Activated T-cell treated with anti-CD3 and anti-CD28 coated beads, Interleukin-2, amount 50 U/mL, for 1 hour (primary cell): Measurements from ENCODE around the gene FSHR.

Source experiments
- DNase-seq: peaks from one replicate; pipeline ENCODE4 v3.0.0-alpha.2; 2020

Gene FSHR

DNA sequence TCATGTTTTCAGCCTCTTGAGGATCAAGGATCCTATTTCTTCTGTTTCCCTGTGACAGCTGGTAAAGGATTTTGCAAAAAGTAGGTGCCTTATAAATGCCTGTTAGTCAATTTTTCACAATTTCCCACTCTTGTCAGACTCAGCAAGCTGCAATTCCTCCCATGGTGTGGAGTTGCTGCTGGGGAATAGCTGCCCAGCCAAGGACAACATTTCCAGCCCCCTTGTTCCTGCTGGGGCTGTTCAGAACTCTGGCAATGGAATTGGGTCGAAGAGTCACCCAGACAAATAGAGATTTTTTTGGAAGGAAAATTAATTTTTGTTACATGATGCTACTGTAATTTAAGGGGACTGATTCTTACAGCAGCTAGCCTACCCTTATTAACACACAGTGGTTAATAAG is 43.7 kb downstream of the FSHR start:
- DNase-seq, result no peak

DNA sequence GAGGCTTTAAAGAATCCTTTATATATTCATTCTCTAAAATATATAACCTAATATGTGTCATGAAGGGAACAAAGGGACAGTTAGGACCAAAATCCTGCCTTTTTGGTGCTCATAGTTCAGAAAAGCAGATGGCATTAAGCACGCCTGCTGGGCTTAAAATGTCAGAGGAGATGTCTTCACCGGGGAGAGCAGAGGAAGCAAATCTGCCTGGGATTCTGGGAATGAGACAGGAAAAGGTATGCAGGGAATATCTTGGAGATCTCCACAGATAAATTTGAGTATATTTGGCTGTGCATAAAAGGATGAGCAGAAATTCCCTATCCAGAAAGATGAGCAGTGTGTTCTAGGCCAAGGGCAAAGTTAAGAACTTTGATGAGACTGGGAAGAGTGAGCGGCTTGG is 45.5 kb downstream of the FSHR start:
- no peak for DNase-seq

DNA sequence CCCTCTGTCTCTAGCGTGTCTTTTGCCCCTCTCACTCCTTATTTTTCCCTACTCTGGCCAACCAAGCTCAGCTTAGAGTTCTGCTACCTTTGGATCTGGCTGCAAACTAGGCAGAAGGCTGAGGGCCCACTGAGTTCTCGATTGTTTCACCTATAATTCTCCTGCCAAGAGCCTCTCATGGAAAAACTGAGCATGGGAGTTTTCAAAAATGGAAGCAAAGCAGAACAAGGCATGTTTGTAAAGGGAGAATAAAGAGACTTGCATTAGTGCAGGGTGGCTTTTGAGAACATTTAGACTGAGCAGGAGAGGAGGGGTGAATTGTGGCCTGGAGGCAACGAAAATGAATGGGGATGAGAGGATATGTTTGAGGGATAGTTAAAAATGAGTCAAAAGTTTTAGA is 45.9 kb downstream of the FSHR start:
- no peak for DNase-seq

DNA sequence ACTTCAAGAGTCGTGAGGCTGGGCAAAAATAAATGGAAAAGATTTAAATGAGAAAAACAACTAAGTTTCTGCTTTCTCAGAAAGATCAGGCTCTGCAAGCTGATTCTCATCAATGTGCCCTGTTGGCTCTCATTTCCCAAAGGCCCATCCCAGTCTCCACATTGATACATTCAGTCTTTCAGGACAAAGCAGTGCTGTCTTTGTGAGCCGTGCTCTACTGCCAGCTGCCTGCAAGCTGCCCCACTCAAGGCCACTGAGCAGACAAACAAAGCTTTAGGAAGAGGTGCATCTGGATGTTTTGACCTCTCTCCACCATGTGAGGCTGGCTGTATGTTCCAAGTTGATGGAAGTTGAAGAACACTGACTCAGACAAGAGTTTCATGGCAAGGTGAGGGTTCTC is 48.8 kb downstream of the FSHR start:
- no peak for DNase-seq

DNA sequence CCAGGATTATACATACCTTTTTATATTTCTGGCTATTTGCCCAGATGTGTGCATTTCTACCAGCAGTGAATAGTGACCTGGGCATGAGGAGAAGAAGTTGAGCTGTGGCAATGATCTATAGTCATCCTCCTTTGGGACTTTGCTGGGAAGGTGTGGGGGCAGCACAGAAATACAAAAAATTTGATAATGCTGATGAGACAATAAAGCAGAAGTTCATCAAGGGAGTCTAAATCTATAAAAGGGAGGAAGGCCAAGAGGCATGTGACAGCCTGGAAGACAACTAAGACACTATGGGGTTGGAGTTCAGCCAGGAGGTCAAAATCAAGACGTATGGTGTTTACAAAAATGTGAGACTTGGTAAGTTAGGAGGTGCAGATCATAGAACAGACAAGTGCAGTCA is 52.2 kb downstream of the FSHR start:
- DNase-seq, result no peak

DNA sequence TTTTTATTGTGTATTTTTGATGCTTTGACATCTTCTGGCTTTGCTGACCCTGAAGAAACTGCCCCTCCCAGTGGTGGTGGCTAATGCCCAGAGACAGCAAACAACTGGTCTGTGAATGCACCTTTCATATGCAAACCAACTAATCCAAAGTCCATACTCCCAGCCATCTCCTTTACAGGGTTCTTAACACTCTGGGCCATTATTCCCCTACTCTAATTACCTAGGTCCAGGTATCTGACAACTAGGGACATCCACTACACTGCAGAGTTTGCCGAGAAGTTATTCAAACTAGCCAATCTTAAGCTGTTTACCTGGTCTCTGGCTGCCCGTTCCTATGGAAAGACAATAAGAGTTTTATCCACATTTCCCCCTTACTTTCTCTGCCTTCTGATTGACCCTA is 73.6 kb downstream of the FSHR start:
- no peak for DNase-seq

DNA sequence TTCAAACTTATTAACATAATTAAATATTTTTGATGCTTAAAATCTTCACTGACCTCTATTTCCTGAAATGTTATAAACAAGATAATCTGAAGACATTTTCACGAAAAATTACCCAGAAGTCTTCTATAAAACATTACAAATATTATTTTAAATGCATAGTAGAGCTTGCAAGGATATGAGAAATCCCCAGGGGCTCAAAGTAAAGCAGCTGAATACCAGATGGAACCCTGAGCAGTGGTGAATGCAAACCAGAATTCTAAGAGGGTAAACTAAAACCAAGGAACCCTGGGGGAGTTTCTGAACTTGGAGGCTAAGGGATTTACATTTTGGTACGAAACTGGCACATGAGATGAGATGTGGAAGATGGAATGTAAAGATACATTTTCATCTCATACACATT is 83.6 kb downstream of the FSHR start:
- DNase-seq, result no peak

DNA sequence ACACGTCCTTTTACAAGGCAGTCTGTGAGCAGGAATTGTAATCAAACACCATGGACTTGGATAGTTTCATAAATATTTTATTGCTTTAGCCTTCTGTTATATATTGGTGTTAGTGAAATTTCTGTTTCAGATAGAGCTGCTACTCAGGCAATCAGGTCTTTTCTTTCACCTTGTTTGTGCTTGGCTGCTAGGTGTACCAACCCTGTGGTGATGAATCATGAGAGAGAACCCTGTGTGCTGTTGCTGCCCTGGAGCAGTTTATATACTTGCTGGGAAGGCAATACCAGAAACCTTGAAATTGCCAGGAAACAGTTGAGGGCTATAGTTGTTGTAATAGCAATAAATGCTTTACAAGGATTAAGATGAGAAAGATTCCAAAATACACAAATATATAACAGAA is 84.5 kb downstream of the FSHR start:
- no peak for DNase-seq

DNA sequence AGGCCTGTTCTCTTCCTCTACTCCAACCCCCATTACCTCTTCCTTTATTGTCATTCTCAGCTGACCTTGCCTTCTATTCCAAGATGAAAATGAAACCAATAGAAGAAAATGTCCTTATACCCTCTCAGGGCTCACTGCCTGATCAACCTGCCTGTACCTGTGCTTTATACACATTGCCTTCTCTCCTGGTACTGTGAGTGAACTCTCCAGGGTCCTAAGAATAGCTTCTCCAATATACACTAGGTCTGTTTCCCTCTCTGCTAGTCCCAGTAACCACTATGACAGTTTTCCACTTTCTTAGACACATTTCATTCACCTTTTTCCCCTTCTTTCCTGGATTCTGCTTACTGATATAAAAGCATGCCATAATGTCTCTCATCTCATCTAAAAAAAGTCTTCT is 85.7 kb downstream of the FSHR start:
- DNase-seq, result no peak

DNA sequence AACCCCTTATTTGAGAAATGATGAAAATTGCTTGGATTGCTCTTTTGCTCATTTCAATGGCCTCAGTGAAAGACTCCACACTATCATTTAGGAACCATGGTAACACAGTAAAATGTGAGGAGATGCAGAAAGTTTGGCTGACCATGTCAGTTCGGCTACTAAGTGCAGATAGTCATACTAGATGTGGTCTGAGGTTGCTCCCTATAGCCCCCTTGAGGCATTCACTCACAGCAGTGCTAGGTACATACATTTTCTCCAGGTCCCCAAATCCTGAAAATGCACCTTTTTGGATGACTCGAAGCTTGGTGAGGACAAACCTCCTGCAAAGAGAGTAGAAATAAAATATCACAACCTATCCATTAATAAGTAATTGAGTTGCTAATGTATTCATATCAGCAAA is 86.3 kb downstream of the FSHR start:
- DNase-seq, result no peak

DNA sequence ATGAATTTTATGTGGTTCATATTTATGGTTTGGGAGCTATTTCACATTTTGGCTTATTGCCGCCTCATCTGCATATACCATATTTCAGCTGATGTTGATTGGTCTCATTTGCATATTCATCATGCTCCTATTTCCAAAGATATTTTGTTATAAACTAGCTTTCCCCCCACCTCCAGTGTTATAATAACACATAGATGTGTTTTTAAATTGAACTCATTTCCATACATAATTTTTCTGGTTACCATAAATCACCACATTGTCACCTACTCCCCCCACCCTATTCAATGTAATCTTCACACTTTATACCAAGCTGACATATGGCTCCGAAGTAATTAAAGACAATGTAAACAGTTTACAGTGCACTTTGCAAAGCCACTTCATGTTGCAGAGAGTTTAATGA is 101.2 kb downstream of the FSHR start:
- no peak for DNase-seq

DNA sequence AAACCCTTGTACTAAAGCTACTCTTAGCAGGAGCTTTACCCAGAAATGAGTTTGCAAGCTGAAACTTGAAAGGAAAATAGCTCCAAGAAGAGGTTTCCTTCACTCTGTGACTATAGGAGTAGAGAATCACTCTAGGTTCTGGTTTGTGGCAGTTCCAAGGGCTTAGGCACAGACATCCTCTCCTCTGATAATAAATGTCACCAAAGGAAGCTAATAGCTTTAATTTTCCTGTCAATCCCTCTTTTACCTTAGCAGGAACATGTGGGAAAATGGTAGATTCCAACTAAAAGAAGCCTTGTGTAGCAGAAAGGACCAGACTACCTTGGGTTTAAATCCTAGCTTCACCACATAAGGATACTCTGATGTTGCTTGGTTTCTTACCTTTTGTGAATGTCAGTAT is 104.0 kb downstream of the FSHR start:
- no peak for DNase-seq

DNA sequence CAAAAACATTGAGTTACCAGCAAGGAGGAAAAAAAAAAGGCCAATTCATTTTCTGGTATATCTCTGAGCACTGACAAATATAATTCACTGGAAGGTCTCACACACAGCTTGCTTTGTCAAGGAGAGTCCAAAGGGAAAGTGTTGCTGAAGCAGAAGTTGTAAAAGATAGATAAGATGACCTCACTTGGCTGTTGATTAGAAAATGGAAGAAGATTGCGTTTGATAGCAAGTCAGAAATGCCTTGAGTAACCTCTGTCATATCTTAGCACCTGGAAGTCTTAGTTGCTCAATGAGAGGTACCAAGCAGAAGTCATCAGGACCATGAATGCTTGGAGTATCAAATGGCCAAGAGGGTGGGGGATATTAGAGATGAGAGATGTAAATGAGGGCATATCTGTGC is 105.2 kb downstream of the FSHR start:
- DNase-seq, result no peak

DNA sequence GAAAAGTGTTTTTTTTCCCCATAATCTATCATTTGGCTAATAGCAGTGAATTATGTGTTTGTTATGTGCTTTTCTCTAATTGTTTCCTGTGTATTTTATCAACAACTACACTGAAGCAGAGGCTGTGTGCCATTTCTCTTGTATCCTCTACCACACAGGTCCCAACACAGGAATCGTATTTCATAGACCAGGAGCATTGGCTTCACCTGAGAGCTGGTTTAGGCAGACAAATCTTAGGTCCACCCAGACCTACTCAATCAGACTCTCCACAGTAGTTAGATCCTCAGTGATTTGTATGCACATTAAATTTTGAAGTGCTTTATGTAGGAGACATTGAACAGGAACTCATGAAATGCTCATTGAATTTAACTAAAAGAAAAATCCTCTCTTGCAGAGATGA is 109.2 kb downstream of the FSHR start:
- no peak for DNase-seq

DNA sequence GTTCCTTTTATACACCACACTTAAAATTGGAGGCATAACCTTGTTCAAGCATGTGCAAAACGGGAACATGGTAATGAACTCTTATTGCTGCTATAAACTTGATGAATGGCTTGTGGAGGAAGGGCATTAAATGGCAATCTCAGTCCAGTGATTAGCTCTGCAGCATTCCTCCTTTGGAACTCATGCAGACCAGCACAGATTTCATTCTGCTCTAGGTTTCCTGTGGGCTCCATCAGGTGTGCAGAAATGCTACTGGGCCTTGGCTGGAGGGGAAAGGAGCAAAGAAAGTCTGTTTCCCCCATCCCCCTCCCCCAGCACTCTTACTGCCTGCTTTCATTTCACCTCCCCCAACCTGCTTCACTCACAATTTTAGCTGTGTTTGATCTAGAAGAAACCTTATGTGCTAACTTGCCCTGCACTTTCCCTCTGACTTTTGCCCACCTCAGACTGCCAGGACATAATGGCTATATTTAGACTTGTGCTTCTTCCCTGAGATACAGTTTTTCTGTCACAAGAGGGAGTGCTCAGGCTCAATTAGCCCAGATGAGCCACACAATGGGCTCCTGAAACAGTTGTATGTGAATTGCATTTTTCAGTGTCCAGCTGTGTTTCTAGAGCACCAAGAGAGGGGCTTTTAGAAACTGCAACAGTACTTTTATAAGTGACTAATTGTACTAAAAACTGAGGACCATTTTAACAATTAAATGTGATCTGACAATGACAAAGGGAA is 109.8 kb downstream of the FSHR start:
- no peak for DNase-seq

DNA sequence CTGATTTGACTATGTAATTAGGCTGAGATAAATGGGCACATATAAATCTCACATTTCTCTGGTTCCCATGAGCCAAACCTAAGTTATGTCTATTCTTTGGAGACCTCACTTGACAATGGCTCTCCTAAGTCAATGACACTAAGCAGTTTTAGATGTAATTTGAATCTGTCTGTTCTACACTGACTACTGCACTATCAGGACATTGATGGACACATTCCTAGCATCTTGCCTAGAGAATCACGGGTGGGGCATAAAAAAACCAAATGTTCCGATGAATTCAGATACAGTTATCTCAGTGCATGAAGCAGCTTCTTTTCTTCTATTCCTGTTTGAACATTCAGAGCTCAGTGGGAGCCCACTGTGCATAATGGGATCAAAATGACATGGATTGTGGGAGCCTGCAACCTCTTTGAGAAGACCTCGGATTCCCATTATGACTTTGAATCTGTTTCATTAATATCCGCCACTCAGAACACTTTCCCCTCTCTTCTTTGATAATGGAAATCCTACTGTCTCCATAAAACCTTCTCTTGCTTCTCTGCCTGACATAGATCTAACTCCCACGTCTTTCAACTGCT is 110.8 kb downstream of the FSHR start:
- no peak for DNase-seq

DNA sequence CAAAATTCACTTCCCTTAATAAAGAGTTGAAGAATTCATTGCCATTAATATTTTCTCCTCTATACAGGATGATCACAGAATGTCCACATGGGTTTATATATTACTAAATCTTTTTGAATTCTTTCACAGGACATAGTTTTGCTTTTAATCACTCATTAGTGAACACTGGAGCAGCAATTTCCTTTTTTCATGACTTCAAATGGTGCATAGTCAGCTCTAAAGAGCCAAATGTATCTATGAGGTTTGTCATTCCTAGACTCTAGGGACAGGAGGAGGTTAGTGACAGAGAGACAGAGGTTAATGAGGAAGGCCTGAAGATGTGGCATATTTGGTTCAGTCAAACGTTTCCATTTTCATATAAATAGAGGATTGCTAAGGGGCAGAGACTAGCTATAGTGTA is 111.8 kb downstream of the FSHR start:
- DNase-seq, result no peak

DNA sequence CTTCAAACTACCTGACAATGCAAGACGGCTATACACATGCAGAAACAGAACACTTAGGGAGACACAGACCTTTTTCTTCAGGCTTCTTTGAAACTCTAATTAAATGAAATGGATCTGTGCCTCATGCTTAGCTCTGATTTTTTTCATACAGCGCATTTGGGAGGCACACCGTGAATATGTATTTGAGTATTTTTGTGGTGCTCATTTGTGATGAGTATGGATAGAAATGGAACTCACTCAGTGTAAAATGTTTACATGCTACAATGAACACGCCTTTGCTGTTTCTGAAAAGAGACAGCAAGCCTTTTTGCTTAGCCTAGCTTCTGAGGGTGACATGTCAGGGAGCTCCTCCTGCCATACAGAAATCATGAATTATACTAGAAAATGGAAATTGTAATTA is 113.3 kb downstream of the FSHR start:
- DNase-seq, result no peak

DNA sequence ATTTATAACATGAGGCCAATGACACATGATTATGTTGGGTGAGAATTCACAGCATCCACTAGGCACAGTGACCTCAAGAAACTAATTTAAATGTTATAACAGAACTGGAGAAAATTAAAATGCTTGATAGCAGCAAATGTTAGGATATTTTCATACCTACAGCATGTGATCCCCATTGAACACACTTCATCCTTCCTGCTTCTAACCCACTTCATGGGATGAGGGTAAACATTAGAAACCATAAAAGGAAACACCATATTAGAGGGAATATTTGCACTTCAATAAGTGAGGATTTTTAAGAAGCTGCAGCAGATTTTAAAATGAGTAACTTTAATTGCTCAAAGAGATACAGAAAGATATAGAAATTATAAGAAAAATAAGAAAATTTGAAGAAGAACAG is 117.1 kb downstream of the FSHR start:
- DNase-seq, result no peak

DNA sequence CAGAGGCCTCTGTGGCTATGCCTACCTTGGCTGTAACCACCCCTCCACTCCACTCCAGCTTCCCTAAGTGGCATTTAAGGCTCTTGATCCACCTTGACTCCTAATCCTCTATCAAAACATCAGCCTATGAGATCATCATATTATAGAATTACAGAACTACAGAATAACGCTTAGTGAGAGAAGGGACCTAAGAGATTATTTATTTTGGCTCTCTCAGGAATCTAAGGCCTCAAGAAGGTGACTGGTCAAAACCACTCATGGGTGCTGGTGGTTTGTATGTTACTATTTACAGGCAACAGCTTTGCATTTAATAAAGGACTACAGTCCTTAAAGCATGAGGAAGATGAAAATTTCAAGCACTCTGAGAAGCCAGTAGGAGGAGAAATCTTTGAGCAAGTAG is 118.8 kb downstream of the FSHR start:
- no peak for DNase-seq

DNA sequence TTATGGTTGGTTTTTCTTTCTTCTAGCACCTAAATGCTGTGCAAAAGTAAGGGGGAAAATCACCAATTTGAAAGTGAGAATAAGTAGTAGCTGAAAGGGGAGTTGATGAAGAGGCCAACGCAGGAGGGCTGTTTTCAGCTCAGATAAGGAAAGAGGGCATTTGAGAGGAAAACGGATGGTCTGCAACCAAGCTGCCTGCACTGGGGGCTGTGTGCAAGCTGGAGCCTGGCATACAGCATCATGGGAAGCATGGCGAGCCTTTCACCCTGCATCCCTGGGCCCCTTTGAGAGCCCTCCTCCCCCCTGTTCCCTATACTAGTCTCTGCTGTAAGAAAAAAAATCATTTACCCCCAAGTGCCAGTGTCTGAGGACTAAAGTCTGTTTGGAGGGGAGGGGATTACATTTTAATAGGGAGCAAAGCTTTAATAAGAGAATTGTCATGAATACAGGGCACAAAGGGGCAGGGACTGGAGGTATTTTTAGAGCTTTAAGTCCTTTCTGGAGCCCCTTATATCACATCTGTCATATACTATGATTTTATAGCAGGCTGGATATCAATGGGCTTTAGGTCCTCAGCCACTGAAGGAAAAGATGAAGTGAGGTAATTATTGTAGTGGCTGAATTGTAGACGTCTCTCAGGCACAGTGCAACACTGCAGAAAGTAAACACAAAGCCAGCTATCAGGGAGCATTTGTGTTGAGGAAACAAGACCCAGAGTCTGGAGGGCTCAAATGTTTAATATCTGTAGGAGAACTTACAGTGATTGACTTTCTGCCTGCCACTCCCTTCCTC is 120.7 kb downstream of the FSHR start:
- no peak for DNase-seq

DNA sequence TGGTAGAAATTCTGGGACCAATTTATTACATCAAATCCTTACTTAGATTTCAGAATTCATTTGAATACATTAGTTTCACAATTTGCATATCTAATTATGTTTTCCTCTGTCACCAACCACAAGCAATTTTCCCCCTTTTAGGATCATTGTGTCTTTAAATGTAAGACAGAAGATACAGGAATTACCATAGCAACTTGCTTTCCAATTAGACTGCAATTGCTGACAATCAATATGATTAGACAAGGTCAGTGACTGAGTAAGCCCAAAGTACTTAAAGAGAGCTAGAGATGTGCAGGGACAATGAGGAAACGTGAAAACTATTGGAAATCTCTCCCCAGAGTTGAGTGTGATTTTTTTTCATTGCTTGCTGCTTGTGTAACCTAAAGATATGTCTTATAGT is 121.4 kb downstream of the FSHR start:
- DNase-seq, result no peak

DNA sequence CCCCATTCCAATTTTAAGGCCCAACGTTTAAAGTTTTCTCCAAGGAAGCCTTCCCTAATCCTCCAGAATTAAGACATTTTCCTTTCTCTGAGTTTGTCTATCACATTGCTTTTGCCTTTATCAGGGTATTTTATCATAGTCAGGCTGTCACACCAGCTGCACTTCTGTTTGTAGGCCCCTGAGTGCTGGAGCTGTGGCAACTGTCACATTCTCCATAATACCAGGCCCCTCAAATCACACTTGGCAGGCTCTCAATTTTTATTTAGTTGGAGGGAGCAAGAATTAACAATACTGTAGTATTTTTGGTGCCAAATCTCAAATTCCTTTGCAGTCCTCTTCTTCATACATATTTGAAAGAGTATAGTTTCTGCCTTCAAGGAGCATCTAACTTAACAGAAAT is 122.2 kb downstream of the FSHR start:
- no peak for DNase-seq

DNA sequence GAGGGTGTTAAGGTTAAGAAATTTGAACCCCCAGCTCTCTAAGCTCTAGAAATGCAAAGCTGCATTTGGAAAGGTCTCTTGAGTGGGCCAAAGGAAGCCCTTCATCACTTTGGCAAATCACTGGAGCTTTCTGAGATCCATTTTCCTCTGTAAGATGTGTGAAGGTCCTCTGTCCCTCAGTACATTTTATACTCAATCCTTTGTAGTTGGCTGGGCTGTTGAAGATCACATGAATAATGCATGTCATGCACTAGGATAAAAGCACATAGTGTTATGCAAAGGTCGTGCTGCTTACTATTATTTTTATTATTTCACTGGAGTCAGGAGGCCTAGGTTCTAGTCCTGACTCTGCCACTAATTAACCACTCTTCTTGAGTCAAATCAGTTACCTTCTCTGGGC is 124.9 kb downstream of the FSHR start:
- no peak for DNase-seq

DNA sequence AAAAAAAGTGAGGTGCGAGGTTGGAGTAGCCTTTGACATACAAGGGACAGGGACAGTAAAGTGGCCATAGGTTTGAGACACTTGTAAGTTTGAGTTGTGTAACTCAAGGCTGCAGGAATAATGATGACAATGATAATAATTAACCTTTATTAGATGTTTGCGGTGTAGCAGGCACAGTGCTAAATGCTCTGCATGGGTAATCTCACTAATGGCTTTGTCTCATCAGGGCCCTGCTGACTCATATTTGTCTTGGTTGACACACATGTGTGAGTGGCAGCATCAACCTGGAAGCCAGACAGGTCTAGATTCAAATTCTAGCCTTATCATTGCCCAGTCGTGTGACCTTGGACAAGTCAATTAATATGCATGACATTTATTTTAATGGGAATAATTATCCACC is 126.2 kb downstream of the FSHR start:
- no peak for DNase-seq
